Measurements from ENCODE around the gene COQ10B.
A peak's percentile ranks its signal among the peaks of the same experiment; 100 is the strongest.
"Not testable (repeated sequence)": the region's sequence is repeated elsewhere in the genome, so short reads cannot be mapped to it uniquely, and the experiment has no call there.

Gene COQ10B

GRCh38 chr2:197453123-197453913, at the start of gene COQ10B:
COQ10B (plus strand) TSS chr2:197453552; CDS start chr2:197453561, 9 bp downstream.
- peak; percentile 100 for DNase-seq
- TF ChIP-seq POLR2A (IDR thresholded peaks at IDR 0.05; ENCODE audit: low read length) = peak; percentile 98
- TF ChIP-seq GATA1 (IDR thresholded peaks at IDR 0.05; ENCODE audit: low read depth, low read length) = no peak

- no peak for DNase-seq
- TF ChIP-seq POLR2A (IDR thresholded peaks at IDR 0.05; ENCODE audit: low read length) (no peak), GATA1 (IDR thresholded peaks at IDR 0.05; ENCODE audit: low read depth, low read length) (no peak)
Measured at GRCh38 chr2:197405582-197405981, 47.8 kb upstream of the COQ10B start.

GRCh38 chr2:197414039-197414438, 39.3 kb upstream of the COQ10B start:
- TF ChIP-seq POLR2A (IDR thresholded peaks at IDR 0.05; ENCODE audit: low read length) (no peak), GATA1 (IDR thresholded peaks at IDR 0.05; ENCODE audit: low read depth, low read length) (no peak)
- DNase-seq = no peak

GRCh38 chr2:197414515-197414914, 38.8 kb upstream of the COQ10B start:
- DNase-seq = no peak

DNA sequence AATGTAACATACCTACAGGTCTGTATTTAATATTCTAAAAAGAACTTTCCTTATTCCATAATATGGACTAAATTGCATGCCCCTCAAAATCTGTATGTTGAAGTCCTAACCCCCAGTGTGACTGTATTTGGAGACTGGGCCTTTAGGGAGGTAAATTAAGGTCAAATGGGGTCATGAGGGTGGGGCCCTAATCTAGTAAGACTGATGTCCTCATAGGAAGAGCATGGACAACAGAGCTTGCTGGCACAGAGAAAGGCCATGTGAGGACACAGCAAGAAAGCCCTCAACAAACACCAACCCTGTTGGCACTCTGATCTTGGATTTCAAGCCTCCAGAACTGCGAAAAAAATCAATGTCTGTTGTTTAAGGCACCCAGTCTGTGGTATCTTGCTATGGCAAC, 37.1 kb upstream of the COQ10B start:
- peak; percentile 66 to 68 for DNase-seq

More at GRCh38 chr2:197414515-197414914, 38.8 kb upstream of the COQ10B start:
- TF ChIP-seq POLR2A (IDR thresholded peaks at IDR 0.05; ENCODE audit: low read length) (no peak), GATA1 (IDR thresholded peaks at IDR 0.05; ENCODE audit: low read depth, low read length) (no peak)

DNA sequence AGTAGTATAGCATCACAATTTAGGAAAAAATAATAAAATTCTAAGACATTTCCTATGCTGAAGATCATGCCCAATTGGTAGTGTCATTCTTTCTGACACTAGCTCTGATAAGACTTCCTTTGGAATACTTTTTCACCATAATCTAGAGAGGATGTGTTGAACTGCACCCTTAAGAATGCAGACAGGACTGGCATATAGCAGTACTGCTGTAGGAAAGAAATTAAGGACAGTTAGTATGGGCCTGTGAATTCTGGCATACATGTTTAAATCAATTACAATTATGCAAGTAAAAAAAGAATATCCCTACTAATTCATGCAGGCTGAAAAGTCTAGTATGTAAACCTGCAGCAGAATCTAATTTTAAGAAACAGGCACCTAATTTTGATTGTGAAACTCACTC, 33.9 kb upstream of the COQ10B start:
- DNase-seq = no peak
- TF ChIP-seq POLR2A (IDR thresholded peaks at IDR 0.05; ENCODE audit: low read length) = no peak
- no peak for TF ChIP-seq GATA1 (IDR thresholded peaks at IDR 0.05; ENCODE audit: low read depth, low read length)

More for the DNA sequence above, 37.1 kb upstream of the COQ10B start:
- TF ChIP-seq GATA1 (IDR thresholded peaks at IDR 0.05; ENCODE audit: low read depth, low read length) = no peak
- TF ChIP-seq POLR2A (IDR thresholded peaks at IDR 0.05; ENCODE audit: low read length) = no peak

- DNase-seq = no peak
- TF ChIP-seq GATA1 (IDR thresholded peaks at IDR 0.05; ENCODE audit: low read depth, low read length) (no peak), POLR2A (IDR thresholded peaks at IDR 0.05; ENCODE audit: low read length) (no peak)
Measured at GRCh38 chr2:197423307-197423706, 30.0 kb upstream of the COQ10B start.

- DNase-seq = peak; percentile 24 to 37
- no peak for TF ChIP-seq POLR2A (IDR thresholded peaks at IDR 0.05; ENCODE audit: low read length)
- no peak for TF ChIP-seq GATA1 (IDR thresholded peaks at IDR 0.05; ENCODE audit: low read depth, low read length)
Measured at GRCh38 chr2:197425550-197425949, 27.8 kb upstream of the COQ10B start.

DNA sequence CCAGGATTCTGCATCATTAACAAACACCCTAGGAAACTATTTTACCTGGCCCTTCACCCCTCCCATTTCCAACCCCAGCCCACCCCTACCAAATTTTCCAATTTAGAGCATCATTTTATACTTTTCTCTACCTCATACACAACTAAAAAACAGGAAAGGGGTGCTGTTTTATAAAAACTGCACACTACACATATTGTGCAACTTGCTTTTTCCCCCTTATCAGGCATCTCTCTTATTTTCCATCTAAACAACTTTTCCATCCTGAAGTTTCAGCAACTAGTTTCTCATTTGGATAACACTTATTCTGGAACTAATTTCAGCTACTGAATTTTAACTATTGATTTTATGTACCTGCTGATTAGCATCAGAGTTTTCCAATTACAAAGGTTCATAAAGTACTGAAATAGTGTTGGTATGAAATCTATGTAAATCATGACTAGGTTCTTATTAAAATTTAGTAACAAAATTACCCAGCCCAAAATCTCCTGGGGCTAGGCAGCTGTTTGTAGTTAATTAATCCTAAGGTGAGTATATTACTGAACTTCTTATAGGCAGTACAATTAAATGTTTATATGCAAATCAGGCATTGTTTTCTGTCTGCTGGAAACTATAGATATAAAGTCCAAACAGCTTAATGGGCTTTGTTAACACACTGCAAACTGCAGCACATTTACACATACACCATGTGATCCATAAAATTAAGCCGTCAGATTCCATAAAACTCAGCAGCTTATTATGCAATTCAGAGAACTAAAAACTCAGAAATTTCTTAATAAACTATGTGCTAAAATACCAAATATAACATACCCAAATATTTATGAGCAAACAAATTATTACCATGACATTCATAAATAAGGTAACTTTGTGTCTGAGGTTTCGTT, 26.4 kb upstream of the COQ10B start:
- TF ChIP-seq POLR2A (IDR thresholded peaks at IDR 0.05; ENCODE audit: low read length) = no peak
- TF ChIP-seq GATA1 (IDR thresholded peaks at IDR 0.05; ENCODE audit: low read depth, low read length) = no peak
- DNase-seq = peak; percentile 3 to 29

- TF ChIP-seq POLR2A (IDR thresholded peaks at IDR 0.05; ENCODE audit: low read length) (no peak), GATA1 (IDR thresholded peaks at IDR 0.05; ENCODE audit: low read depth, low read length) (no peak)
- DNase-seq = no peak
Measured at GRCh38 chr2:197427986-197428385, 25.4 kb upstream of the COQ10B start.

DNA sequence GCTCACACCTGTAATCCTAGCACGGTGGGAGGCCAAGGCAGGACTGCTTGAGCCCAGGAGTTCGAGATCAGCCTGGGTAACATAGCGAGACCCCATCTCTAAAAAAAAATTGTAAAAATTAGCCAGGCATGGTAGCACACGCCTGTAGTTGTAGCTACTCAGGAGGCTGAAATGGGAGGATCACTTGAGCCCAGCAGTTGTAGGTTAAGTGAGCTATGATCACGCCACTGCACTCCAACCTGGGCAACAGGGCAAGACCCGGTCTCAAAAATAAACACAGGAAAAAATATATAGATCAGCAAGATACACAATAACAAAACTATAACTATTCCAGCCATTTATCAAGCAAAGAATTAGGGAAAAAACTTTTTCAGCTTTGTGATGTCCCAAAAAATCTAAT, 21.5 kb upstream of the COQ10B start:
- no peak for DNase-seq
- TF ChIP-seq GATA1 (IDR thresholded peaks at IDR 0.05; ENCODE audit: low read depth, low read length) (no peak), POLR2A (IDR thresholded peaks at IDR 0.05; ENCODE audit: low read length) (no peak)

GRCh38 chr2:197432527-197432926, 20.8 kb upstream of the COQ10B start:
- not testable (repeated sequence) for DNase-seq

DNA sequence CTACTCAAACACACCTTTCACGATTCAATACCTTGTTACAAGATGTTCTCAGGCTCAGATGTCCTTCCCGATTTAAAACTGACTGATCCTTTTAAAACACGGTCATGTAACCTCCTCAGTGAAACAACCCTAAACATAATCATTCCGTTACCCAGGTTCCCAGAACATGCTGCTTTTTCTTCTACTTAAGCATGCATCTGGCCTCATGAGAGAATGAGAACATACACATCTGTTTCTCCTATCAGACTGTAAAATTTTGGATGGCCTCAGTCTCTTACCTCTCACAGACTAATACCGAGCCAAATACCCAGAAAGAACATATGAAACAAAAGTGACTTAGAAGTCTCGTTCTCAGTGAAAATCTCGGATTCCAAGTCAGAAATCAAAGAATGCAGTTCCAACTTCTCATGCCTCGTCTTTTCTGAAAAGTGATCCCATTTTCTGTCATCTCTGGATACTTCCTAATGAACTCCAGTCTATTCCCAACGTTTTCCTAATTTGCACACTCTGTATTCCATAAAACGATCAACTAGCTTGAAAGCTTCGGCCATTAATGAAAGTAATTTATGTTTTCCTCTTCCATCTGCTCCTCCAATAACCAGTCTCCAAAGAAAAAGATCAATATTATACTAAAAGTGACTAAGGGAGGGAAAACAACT, 19.4 kb upstream of the COQ10B start:
- no peak for TF ChIP-seq GATA1 (IDR thresholded peaks at IDR 0.05; ENCODE audit: low read depth, low read length)
- TF ChIP-seq POLR2A (IDR thresholded peaks at IDR 0.05; ENCODE audit: low read length) = no peak
- DNase-seq = peak in 1 of 2 experiments; percentile 46

Data from erythroblast (primary cell).